ENCODE data around the gene PANK4.

The PANK4 gene

GRCh38 chr1:2460996-2461751 lies 65.2 kb downstream of the PANK4 start:
- TF ChIP-seq CREB1 (IDR thresholded peaks at IDR 0.05; ENCODE audit: low read depth) (no peak), EP300 (IDR thresholded peaks at IDR 0.05; ENCODE audit: borderline replicate concordance) (no peak)

- no peak for TF ChIP-seq FOXM1 (IDR thresholded peaks at IDR 0.05; ENCODE audit: borderline replicate concordance, low read depth)
- no peak for TF ChIP-seq NFIC (IDR thresholded peaks at IDR 0.05)
- TF ChIP-seq ZBTB7A (IDR thresholded peaks at IDR 0.05; ENCODE audit: low read depth), result no peak; the same call in 1 of the 2 replicates
- no peak for TF ChIP-seq REST (IDR thresholded peaks at IDR 0.05; ENCODE audit: low read depth)
- TF ChIP-seq CREB1 (IDR thresholded peaks at IDR 0.05; ENCODE audit: low read depth), result no peak
- TF ChIP-seq TEAD4 (IDR thresholded peaks at IDR 0.05), result no peak
- TF ChIP-seq RAD21 (IDR thresholded peaks at IDR 0.05; ENCODE audit: low read depth), result no peak
Observed at GRCh38 chr1:2460203-2460602, 66.2 kb downstream of the PANK4 start.

GRCh38 chr1:2459757-2460156 lies 66.6 kb downstream of the PANK4 start:
- peak; percentile 83 for TF ChIP-seq REST (IDR thresholded peaks at IDR 0.05; ENCODE audit: low read depth)
- peak; percentile 45; the same call in 1 of the 2 replicates for TF ChIP-seq NFIC (IDR thresholded peaks at IDR 0.05)
- no peak for TF ChIP-seq TCF12 (IDR thresholded peaks at IDR 0.05; ENCODE audit: low read depth)
- TF ChIP-seq RAD21 (IDR thresholded peaks at IDR 0.05; ENCODE audit: low read depth), result peak; percentile 49; the same call in 1 of the 2 replicates
- TF ChIP-seq ZBTB7A (IDR thresholded peaks at IDR 0.05; ENCODE audit: low read depth), result 0 out of 2 replicates have a peak, but pooled peaks have one; percentile 45

GRCh38 chr1:2458687-2459086 lies 67.7 kb downstream of the PANK4 start:
- no peak for TF ChIP-seq CREB1 (IDR thresholded peaks at IDR 0.05; ENCODE audit: low read depth)
- no peak for TF ChIP-seq MAX (IDR thresholded peaks at IDR 0.05)
- no peak for TF ChIP-seq REST (IDR thresholded peaks at IDR 0.05; ENCODE audit: low read depth)
- TF ChIP-seq TAF1 (IDR thresholded peaks at IDR 0.05; ENCODE audit: low read depth), result no peak
- no peak for TF ChIP-seq TCF12 (IDR thresholded peaks at IDR 0.05; ENCODE audit: low read depth)
- no peak for TF ChIP-seq CEBPB (IDR thresholded peaks at IDR 0.05)
- TF ChIP-seq YY1 (IDR thresholded peaks at IDR 0.05; ENCODE audit: low read depth), result no peak
- TF ChIP-seq EP300 (IDR thresholded peaks at IDR 0.05; ENCODE audit: borderline replicate concordance), result no peak
- no peak for TF ChIP-seq FOXM1 (IDR thresholded peaks at IDR 0.05; ENCODE audit: borderline replicate concordance, low read depth)
- TF ChIP-seq TEAD4 (IDR thresholded peaks at IDR 0.05), result no peak
- TF ChIP-seq NFIC (IDR thresholded peaks at IDR 0.05), result no peak
- TF ChIP-seq ZBTB7A (IDR thresholded peaks at IDR 0.05; ENCODE audit: low read depth), result no peak
- TF ChIP-seq RAD21 (IDR thresholded peaks at IDR 0.05; ENCODE audit: low read depth), result no peak
- no peak for TF ChIP-seq EGR1 (IDR thresholded peaks at IDR 0.05)
- TF ChIP-seq USF1 (IDR thresholded peaks at IDR 0.05), result no peak
